Hepatocyte (in vitro differentiated cells): ENCODE measurements around the gene MPZL1.

ENCODE experiments used
- CTCF ChIP-seq: fragments of 200-600 bp; sonication (generic); IDR thresholded peaks from 2 replicates; pipeline ENCODE4 v1.5.1; 2016; ENCODE audit warnings: antibody characterized with exemption, mild to moderate bottlenecking; ENCODE audit not compliant: poor library complexity
- EZH2 ChIP-seq: fragments of 200-600 bp; sonication (generic); IDR thresholded peaks from 2 replicates; pipeline ENCODE4 v1.6.1; 2016; ENCODE audit warnings: antibody characterized with exemption, mild to moderate bottlenecking, borderline replicate concordance
- EZH2phosphoT487 ChIP-seq: fragments of 200-600 bp; sonication (generic); IDR thresholded peaks from one replicate; pipeline ENCODE4 v1.6.1; 2018; ENCODE audit warnings: antibody characterized with exemption, mild to moderate bottlenecking, low read depth, moderate library complexity; ENCODE audit not compliant: unreplicated experiment, severe bottlenecking

DNA sequence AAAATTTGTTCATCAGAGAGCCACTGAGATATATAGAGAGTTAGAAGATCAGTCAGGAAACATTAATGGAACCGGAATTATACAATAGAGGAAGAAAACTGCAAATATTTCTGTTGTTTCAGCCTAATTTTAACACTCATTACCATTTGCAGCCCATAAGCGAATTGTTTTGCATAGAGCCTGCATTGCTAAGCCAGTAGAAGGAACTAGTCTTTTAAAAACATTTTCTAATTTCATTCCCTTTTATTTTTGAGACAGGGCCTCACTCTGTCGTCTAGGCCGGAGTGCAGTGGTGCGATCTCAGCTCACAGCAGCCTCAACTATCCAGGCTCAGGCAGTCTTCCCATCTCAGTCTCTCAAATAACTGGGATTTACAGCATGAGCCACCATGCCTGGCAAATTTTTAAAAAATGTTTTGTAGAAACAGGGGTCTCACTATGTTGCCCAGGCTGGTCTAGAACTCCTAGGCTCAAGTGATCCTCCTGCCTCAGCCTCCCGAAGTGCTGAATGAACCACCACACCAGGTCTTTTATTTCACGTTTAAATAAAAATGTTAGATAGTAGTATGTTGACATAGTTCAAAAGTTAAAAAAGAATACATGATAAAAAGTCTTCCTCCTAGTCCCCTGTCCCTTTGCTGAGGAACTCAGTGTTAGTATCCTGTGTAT lies 25.3 kb downstream of the MPZL1 start:
- no peak for TF ChIP-seq CTCF
- no peak for TF ChIP-seq EZH2
- TF ChIP-seq EZH2phosphoT487, result no peak
